HG02588 (cell line): Measurements from ENCODE around the gene HS3ST6.
"Not testable (repeated sequence)": the region's sequence is repeated elsewhere in the genome, so short reads cannot be mapped to it uniquely, and the experiment has no call there.

Experiments
- ATAC-seq: cut with Tn5 transposase; IDR thresholded peaks from one replicate; pipeline ENCODE4 v1.9.1; 2021; ENCODE audit warnings: mild to moderate bottlenecking, moderate library complexity; ENCODE audit not compliant: unreplicated experiment

HS3ST6 gene

DNA sequence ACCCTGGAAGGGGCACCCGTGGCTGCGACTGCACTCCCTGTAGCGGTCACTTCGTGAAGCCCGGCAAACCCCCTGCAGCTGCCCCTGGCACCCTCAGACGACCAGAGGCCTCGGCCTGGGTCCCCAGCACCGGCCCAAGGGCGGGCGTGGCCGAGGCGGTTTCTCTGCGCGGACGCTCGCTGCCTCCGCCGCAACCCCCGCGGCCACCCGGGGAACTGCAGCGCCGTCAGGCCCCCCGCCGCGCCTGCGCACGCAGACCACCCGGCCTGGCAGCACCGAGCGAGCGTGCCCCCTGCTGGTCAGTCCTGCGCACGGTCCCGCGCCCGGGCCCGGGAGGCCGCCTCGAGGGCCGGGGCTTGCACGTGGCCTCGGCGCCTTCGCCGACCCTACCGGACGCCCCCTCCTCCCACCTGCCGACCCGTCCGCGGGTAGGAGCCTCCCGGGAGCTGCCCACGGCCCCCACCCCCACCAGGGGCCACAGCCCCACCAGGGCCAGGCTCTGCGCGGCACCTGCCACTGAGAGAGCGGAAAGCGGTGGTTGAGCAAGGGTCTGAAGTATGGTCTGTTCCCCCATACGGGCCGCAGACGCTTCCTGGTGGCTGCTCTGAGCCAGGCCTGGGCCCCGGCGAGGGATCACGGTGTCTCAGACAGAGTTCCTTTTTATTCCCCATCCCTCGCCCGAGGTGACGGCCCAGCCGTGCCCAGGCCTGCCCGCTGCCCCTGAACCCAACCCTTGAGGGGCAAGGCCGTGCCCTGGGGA lies 11.5 kb upstream of the HS3ST6 start:
- ATAC-seq: peak; percentile 88

DNA sequence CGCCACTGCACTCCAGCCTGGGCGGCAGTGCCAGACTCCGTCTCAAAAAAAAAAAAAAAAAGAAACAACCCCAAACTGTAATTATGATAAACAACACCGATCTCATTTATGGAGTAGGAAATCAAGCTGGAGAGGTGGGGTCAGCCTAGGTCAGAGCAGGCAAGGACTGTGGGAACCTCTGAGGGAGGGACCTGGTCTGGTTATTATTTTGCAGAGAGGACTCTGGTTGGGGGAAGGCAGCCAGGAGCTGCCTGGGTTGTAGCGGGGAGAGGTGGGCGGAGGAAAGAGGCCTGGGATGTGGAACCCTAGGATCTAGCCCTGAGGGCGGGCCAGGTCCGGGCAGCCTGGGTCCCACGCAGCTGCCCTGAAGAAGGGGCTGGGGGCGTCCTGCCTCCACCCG lies 10.9 kb upstream of the HS3ST6 start:
- no peak for ATAC-seq

DNA sequence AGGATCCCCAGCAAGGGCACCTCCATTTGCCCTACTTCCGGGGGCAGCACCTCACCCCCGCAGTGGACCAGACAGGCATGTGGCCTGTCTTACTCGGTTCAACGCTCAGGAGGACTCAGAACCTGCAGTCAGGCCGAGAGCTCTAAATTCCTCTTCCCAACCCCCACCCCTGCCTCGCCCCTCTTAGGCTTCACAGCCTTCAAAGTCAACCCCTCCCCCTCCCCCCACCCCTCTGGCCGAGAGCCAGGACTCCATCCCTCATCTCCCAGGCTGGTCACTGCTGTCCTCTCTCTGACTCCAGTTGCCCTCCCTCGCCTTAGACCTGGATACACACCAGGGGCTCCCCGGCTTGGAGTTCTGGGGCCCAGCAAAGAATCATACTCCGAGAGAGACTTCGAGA lies 8.1 kb upstream of the HS3ST6 start:
- no peak for ATAC-seq

DNA sequence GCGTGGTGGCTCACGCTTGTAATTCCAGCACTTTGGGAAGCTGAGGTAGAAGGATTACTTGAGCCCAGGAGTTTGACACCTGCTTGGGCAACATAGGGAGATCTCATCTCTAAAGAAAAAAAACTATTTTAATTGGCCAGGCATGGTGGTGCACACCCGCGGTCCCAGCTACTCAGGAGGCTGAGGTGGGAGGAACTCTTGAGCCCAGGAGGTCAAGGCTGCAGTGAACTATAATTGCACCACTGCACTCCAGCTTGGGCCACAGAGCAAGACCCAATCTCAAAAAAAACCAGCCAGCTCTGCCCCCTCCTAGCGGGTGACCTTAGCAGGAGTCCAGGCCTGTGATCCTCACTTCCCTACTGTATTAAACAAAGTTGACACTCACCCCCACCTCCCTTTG lies 5.9 kb upstream of the HS3ST6 start:
- no peak for ATAC-seq

DNA sequence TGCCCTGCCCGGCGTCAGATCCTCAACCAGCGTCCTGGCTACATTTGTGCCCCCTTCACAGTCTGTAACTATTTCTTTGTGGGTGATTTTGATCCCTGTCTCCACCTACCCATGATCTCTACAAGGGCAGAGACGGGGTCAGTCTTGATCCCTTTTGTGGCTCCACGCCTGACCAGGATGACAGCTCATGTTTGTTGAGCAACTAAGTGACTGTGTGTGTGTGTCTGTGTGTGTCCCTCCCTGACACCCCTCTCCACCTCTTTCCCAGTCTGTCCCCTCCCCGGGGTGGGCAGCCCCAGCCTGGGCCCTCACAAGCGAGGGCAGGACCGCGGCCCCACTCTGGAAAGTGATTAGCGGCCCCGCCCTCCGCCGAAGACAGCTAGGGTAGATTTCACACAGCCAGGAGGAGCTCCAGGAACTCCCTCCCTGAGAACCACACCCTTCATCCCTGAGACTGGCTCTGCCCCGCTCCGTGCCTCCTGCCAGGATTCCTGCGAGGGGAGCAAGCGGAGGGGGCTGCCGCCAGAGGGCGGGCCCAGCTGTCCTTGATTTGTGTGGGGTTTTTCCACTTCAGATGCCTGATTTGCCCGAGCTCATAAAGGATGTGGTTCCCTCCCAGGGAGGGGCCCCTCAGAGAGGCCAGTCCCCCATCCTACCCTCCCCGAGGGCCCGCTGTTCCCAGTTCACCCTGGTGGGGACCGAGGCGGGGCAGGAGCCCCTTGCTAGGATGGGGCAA lies 5.3 kb upstream of the HS3ST6 start:
- ATAC-seq: no peak

DNA sequence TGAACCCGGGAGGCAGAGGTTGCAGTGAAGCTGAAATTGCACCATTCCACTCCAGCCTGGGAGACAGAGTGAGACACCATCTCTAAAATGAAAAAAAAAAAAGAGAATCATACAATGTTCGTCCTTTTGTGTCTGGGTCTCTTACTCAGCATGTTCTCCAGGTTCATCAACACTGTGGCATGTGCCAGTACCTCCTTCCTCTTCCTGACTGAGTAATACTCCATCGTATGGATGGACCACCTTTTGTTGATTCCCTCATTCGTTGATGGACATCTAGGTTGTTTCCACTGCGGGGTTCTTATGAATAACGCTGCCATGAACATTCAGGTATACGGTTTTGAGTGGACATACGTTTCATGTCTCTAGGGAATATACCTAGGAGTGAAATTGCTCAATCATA lies 4.1 kb upstream of the HS3ST6 start:
- ATAC-seq: no peak

DNA sequence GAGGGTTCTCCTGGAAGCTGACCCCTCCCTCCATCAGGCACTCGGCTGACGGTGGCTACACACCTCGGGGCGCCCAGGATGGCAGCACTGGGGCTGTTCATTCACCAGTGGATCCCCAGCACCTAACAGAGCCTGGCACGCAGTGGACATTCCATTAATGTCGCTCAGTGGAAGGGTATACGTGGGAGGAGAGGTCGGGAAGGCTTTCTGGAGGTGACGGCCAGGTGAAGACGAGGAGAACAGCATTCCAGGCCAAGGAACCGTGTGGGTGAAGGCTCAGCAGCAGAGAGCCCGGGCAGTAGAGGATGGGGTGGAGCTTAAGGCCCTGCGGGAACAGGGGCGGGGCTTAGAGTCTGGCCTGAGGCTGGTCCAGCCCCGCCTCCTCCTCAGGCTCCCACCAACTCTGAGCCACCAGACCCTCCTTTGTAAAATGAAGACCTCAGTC lies 2.5 kb upstream of the HS3ST6 start:
- ATAC-seq: no peak

DNA sequence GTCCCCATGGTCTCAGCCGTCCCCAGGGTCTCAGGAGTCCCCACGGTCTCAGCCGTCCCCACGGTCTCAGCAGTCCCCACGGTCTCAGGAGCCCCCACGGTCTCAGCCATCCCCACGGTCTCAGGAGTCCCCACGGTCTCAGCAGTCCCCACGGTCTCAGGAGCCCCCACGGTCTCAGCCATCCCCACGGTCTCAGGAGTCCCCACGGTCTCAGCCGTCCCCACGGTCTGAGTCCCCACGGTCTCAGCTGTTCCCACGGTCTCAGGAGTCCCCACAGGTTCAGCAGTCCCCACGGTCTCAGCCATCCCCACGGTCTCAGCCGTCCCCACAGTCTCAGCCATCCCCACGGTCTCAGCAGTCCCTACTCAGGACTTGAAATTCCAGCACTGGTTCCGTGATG lies 1.9 kb upstream of the HS3ST6 start:
- ATAC-seq: not testable (repeated sequence)

DNA sequence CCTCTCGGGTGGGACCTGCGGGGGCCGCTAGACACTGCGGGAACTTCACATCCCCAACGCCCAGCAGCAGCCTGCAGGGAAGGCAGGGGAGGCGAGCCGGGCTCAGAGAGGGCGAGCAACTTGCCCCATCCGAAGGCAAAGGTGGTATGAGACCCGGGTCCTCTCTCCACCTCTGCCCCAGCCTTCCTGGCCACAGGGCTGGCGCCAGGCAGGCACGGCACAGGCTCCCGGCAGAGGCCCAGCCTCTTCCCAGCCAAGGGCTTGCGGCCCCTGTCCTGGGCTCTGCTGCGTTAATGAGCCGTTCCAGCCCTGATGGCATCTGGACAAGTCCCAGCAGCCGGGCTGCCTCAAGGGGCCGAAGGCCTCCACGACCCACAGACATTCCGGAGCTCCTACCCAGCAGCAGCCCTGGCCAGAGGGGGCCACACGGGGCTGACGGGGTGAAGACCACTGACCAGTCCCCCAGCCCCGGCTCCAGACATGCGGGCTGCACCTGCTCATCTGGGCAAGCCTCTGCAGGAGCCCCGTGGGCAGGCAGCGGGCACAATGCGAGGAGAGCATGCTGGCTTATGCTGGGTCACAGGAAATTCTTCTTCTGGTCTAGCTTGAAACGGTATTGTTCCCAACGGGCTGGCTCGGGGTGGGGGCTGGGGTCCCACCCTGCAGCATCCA lies 1.2 kb upstream of the HS3ST6 start:
- ATAC-seq: no peak

DNA sequence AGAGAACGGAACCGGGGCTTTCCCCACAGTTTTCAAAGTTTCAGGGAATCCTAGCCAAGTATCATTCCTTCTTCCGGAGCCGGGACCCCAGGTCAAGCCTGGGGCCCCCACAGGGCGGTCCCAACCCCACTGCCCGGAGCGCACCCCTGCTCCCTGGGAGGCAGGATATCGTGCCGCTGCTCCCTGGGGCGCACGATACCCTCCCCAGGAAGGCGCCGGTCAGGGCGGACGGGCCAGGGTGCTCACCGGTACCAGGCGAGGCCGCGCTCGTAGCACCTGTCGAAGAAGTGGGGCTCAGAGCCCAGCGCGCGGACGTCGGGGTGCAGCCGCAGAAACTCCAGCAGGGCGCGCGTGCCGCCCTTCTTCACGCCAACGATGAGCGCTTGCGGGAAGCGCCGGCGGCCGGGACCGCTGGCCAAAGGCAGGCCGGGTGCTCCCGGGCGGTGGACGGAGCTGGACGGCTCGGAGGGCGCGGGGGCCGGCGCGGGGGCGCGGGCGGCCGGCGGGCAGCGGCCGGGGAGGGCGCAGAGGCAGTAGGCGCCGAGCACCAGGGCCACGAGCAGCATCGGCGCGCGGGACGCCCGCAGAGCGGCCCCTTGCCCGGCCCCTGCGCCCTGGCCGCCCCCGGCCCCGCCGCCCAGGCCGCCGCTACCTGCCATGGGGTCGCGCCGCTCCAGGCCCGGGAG lies 407 bp downstream of the HS3ST6 start:
- ATAC-seq: no peak

DNA sequence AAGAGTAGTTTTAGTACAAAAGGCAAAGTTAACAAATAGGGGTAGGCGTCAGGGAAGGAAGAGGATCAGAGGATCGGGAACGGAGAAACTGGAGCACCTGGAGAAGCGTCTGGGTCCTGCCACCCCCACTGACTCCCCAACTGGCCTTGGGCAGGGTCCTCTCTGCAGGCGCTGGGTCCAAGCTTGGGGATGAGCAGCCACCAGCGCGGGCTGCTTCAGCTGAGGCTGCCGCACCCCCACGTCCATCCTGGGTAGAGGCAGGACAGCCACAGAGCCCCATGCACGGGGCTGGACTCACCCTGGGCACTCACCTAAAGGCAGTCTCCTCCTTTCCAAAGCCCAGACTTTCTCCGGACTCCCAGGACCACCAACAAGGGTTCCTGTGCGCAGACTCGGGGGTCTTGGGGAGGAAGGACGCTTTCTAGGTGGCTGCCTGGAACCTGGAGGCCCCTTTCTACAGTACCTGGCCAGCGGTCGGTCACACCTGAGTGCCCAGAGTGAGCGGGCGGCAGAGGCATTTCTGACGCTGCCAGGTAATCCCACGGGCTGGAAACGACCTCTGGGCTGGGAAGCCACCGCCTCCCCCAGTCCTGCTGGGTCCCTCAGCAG lies 1.1 kb downstream of the HS3ST6 start:
- no peak for ATAC-seq

DNA sequence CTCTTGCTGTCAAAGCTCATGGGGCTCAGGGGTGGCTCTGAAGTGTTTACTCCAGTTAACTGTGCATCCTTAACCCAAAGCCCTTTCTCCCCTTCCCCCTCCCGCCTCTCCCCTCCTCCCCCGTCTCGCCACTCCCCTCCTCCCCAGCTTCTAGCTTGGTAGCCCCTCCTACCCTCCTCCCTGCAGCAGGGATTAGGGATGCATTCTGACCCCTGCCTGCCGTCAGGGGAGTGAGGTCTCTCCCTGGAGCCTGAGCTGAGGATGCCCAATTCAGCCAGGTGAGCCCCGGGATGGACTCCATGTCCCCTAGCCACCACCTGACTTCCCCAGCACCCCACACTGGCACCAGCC lies 1.6 kb downstream of the HS3ST6 start:
- no peak for ATAC-seq

DNA sequence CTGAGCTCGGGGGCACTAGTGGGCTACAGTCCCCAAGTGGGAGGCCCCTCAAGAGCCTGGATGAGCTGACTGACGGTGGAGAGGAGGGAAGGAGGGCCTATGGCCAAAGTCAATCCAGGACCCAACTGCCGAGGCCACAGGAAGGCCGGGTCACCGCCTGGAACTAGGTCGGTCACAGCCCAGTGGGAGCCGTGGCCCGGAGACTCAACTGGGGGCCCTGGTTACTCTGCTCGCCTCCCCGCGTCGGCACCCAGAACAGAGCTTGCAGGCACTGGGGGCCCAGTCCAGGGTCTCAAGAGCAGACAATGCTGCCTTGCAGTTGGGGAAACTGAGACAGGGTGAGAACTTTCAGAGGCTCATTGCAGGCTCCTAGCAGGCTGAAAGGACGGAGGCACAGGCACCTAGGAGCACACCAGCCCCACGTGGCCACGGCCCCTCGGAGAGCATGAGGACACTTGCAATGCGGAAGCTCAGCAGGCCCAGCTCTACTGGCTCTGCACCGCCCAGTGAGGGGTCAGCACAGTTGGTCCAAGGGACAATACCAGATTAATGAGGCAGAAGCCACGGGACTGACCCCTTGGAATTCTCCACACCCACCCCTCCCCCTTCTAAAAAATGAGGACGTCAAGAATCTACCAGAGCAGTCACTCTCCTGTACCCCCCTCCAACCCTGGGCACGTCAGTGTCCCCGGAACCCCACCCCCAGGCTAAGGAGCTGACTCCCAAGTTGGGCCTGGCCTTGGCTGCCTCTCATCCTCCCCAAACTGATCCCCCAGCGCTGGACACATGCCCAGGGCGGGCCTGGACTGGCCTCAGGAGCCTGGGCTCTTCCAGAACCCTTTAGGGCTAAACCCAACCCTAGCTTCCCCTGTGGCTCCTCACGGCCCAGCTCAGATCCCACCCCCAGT lies 2.2 kb downstream of the HS3ST6 start:
- ATAC-seq: no peak

DNA sequence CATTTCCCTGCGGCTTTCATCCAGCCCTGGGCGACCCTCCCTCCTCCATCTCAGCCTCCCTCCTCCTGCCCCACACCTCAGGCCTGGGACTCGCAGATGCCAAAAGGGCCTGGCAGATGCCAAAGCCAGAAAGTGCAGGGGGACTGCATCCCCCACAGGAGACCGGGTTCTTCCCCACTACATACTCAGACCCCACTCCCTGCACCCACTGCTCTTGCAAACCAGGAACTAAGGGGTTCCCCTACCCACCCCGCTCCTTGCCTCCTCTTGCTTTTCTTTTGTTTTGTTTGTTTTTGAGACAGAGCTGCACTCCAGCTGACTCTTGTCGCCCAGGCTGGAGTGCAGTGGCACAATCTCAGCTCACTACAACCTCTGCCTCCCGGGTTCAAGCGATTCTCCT lies 3.2 kb downstream of the HS3ST6 start:
- no peak for ATAC-seq

DNA sequence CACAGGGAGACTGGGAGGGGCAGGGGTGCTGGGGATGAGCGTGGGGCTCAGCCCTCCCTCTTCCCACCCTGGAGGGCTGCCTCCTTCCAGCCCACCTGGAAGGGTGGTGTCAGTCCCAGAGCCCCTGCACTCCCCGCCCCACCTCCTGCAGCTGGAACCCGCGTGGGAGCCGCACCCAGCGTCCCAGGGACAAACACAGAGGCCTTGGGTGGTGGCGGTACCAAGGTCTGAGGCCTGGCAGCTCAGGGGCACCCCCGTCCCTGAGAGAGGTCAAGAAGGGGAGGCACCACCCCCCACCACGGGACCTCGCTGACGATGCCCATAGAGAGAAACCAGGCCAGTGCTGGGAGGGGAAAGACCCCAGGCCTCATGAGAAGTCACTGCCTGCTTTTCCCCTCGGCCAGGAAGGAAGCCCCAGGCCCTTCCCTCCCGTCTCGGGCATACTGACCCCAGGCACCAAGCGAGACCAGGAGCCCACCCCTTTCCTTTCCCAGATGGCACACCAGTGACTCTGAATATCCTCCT lies 4.1 kb downstream of the HS3ST6 start:
- no peak for ATAC-seq

DNA sequence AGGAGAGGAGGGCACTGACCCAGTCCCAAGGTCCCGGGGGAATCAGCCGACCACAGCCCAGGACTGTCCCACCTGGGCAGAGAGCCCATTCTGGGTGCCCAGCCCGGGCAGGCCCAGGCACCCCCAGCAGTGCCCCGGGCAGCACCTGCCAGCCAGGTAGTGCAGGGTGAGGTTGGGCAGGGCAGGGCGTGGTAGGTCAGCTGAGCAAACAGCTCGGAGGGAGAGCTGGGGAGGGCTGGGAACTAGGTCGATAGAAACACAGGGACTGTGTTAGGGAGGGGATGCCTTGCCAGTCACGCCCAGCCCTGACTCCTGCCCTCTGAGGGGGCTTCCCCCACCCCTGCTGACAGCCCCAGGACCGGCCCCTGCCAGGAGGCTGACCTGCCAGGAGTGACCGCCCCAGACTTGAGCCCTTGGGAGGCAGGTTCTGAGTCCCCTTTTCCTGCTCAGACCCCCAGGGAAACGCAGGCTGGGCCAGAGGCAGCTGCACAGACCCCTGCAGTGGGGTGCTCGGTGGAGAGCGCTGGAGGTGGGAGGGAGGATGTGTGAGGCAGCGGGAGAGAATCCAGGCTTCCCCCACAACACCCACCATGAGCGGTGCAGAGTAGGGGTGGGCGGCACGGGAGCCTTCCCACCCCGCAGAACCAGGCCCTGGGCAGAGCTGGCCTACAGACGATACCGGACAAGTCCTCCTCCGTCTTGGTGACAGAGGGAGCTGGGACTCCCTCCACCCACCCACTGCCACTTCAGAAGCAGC lies 4.7 kb downstream of the HS3ST6 start:
- no peak for ATAC-seq

DNA sequence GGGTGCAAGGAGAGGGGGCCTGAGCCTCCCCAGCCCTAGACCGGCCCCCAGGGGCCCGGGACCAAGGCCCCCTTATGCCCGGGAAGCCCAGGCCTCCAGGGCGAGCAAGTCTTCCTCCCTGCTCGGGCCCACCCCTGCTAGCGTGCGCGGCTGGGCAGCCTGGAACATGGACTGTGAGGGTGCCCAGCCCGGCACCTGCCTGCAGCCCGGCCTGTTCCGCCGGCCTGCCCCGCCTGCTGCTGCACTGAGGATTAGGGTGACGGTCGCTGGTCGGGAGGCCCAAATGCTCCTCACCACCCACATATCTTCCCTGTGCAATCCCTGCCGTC lies 6.0 kb downstream of the HS3ST6 start:
- ATAC-seq: no peak

DNA sequence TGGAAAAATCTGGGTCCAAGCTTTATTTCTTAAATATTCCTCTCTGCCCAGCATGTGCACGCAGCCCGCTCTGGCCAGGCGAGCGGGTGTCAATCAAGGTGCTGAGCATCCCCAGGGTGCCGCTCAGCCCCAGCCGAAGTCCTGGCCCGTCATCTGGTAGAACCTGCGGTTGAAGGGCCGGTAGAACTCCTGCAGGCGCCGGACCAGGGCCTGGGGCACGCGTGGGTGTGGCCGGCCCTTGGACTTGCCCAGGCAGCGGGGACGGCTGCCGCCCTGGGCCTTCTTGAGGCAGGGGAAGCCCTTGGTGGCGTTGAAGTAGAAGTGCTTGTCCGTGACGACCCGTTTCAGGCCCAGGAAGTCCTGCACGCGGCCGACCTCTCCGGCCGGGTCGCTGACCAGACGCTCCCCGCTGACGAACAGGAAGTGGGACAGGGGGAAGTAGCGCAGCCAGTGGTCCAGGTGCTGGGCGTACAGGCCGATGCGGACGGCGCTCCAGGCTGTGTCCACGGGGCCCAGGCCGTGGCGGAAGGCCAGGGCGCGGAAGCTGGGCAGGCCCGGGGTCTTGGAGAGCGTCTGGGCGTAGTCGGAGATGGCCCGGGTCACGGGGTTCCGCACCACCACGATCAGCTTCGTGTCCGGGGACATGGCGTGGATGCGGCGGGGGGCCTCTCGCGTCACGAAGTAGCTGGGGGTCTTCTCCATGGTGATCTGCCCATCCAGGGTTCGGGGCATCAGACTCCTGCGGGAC lies 6.6 kb downstream of the HS3ST6 start:
- ATAC-seq: no peak
